Measurements from ENCODE around the gene MYRF. TPM values are rescaled to one million over a fixed set of nuclear protein-coding genes. Genes with fewer than 3 reads are reported as not detected.

MYRF gene
- total RNA-seq, 4 donors from 2014 or later = 18.2 to 80.9 (median 49.9) TPM

DNA sequence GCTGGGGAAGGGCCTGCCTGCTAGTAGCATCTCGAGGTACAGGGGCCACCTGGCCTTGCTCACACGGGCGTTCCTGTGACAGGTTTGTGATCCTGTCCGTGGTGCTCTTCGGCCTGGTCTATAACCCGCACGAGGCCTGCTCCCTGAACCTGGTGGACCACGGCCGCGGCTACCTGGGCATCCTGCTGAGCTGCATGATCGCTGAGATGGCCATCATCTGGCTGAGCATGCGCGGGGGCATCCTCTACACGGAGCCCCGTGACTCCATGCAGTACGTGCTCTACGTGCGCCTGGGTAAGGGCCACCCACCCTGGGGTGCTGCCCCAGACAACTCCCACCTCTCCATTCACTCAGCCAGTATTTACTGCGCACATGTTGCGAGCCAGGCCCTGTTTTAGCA, 31.8 kb upstream of the MYRF start:
- H3K9me3 ChIP-seq = no peaks in the 10 kb centered on the region

DNA sequence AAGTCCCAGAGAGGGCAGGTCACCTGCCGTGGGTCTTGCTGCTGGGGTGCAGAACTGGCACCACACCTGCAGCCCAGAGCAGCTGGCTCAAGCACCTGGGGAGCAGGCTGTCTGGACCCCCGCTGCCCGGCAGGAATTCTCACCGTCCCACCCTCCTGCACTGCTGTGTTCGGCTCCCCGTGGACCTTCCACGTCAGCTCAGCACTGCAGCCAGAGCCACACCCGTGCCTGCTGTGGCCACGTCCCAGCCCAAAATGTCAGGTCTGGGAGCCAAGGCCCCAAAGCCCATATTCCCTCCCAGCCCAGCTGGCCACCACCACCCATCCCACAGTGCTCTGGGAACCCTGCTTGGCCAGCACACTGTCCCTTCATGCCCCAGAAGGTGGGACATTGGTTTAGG, 28.0 kb upstream of the MYRF start:
- Histone ChIP-seq H3K9me3 (no peaks in the 10 kb centered on the region), H3K4me3 (no peak overlapping the region), H3K27ac (no peak overlapping the region), H3K4me1 (no peaks in the 10 kb centered on the region), H3K36me3 (peaks cover 0 to 56% (median 0%) of the 10 kb centered on the region in 3 donors), H3K27me3 (no peaks in the 10 kb centered on the region)
- TF ChIP-seq, protein P1, sequence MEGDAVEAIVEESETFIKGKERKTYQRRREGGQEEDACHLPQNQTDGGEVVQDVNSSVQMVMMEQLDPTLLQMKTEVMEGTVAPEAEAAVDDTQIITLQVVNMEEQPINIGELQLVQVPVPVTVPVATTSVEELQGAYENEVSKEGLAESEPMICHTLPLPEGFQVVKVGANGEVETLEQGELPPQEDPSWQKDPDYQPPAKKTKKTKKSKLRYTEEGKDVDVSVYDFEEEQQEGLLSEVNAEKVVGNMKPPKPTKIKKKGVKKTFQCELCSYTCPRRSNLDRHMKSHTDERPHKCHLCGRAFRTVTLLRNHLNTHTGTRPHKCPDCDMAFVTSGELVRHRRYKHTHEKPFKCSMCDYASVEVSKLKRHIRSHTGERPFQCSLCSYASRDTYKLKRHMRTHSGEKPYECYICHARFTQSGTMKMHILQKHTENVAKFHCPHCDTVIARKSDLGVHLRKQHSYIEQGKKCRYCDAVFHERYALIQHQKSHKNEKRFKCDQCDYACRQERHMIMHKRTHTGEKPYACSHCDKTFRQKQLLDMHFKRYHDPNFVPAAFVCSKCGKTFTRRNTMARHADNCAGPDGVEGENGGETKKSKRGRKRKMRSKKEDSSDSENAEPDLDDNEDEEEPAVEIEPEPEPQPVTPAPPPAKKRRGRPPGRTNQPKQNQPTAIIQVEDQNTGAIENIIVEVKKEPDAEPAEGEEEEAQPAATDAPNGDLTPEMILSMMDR (IDR thresholded peaks at IDR 0.05) = no peak
- TF ChIP-seq POLR2A (IDR thresholded peaks at IDR 0.05) = no peak
- no peak for DNase-seq

More for the DNA sequence above, 31.8 kb upstream of the MYRF start:
- no peak overlapping the region for H3K4me3 ChIP-seq
- TF ChIP-seq, protein P1 (IDR thresholded peaks at IDR 0.05) = no peak
- no peak for TF ChIP-seq POLR2A (IDR thresholded peaks at IDR 0.05)
- peaks cover 0 to 25% (median 0%) of the 10 kb centered on the region in 3 donors for H3K36me3 ChIP-seq
- peaks cover 0 to 23% (median 0%) of the 10 kb centered on the region in 4 donors for H3K4me1 ChIP-seq
- no peak for DNase-seq
- no peak overlapping the region for H3K27ac ChIP-seq
- no peaks in the 10 kb centered on the region for H3K27me3 ChIP-seq

DNA sequence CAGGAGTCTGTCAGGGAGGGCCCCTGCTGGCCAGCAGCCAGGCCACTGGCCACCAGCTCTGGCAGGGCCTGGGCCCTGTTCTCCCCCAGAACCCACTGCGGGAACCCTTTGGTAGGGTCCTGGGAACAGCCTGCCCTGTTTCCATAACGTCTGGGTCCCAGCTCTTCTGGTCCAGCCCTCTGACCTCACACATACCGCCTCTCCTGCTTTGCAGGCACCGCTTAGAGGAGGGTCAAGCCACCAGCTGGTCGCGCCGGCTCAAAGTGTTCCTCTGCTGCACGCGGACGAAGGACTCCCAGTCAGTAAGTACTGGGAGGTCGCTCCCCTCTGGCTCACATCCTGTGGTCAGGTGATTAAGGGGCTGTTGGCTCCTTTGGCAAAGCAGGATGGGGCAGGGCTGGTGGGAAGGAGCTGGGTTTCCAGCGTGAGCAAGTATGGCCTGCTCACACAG, 26.6 kb upstream of the MYRF start:
- Histone ChIP-seq H3K27ac (no peak overlapping the region), H3K4me1 (no peaks in the 10 kb centered on the region), H3K4me3 (no peak overlapping the region), H3K9me3 (no peaks in the 10 kb centered on the region), H3K36me3 (peaks cover 0 to 57% (median 0%) of the 10 kb centered on the region in 3 donors), H3K27me3 (no peaks in the 10 kb centered on the region)
- no peak for DNase-seq
- TF ChIP-seq, protein P1 (IDR thresholded peaks at IDR 0.05) = no peak
- TF ChIP-seq POLR2A (IDR thresholded peaks at IDR 0.05) = no peak

DNA sequence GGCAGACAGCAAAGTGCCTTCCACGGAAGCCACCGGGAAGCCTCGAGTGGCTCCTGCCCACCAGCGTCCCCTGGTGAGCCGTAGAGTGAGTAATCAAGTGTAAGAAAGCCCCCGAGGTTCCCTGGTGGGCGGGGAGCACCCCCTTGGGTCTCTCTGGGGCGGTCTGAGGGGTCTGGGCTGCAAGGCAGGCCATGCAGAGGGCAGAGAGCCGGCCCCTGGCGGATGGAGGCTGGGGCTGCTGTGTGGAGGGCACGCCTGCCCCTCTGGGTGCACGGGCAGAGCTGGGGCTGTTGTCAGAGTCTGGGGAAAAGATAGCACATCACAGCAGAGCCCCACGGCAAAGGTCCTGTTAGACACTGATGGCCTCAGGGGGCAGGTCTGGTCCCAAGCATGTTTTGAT, 25.7 kb upstream of the MYRF start:
- DNase-seq = no peak
- TF ChIP-seq, protein P1 (IDR thresholded peaks at IDR 0.05) = no peak
- no peak for TF ChIP-seq POLR2A (IDR thresholded peaks at IDR 0.05)
- Histone ChIP-seq H3K27ac (no peak overlapping the region), H3K9me3 (no peaks in the 10 kb centered on the region), H3K4me3 (no peak overlapping the region), H3K4me1 (no peaks in the 10 kb centered on the region), H3K36me3 (peaks cover 0 to 57% (median 0%) of the 10 kb centered on the region in 3 donors), H3K27me3 (no peaks in the 10 kb centered on the region)

DNA sequence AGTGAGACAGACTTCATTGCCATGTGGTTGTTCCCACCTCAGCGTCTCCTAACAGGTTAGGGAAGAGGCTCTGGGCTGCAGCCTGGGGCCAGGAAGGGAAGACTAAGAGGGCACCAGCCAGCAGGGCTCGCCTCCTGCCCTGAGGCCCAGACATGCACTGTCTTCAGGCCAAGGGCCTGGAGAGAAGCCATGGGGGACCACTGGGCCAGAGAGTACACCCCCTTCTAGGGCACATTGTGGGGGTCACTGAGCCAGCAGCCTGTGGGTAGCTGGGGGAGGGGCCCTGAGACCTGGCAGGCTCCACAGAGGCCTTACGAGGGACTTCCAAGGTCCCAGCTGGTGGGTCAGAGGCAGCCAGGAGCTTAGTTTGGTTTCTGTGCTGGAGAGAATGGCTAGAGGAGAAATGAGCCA, 25.0 kb upstream of the MYRF start:
- no peak overlapping the region for H3K4me3 ChIP-seq
- no peak for DNase-seq
- H3K9me3 ChIP-seq = no peaks in the 10 kb centered on the region
- no peak overlapping the region for H3K27ac ChIP-seq
- H3K36me3 ChIP-seq = peaks cover 0 to 57% (median 0%) of the 10 kb centered on the region in 3 donors
- H3K4me1 ChIP-seq = no peaks in the 10 kb centered on the region
- no peaks in the 10 kb centered on the region for H3K27me3 ChIP-seq
- TF ChIP-seq, protein P1 (IDR thresholded peaks at IDR 0.05) = no peak
- TF ChIP-seq POLR2A (IDR thresholded peaks at IDR 0.05) = no peak
